Measurements from ENCODE around the gene BACE1-AS. TPM values are rescaled to one million over a fixed set of nuclear protein-coding genes. Genes with fewer than 3 reads are reported as not detected.

BACE1-AS gene
- polyA plus RNA-seq, 3 donors from 2014 or later: 0.67 TPM; not detected in 2

Other genes with a start within 250 kb of the BACE1-AS start
- 10 to 100 TPM in 2 of 3 donors, 1 to 10 TPM in 1; 3.7 to 26.2 (median 16.5) TPM for gene SIK3, start 192.9 kb upstream of the BACE1-AS start, polyA plus RNA-seq
- gene PAFAH1B2, start 147.1 kb upstream of the BACE1-AS start, polyA plus RNA-seq: 10 to 100 TPM; 16.0 to 23.7 (median 17.5) TPM
- 1 to 10 TPM; 1.6 to 4.7 (median 1.7) TPM for gene SIDT2, start 112.6 kb upstream of the BACE1-AS start, polyA plus RNA-seq
- gene TAGLN, start 92.0 kb upstream of the BACE1-AS start, polyA plus RNA-seq: under 1 TPM; 0.08 to 0.40 (median 0.09) TPM
- gene PCSK7, start 59.3 kb upstream of the BACE1-AS start, polyA plus RNA-seq: 10 to 100 TPM; 32.8 to 96.3 (median 38.8) TPM
- gene RNF214, start 58.7 kb upstream of the BACE1-AS start, polyA plus RNA-seq: 1 to 10 TPM; 5.3 to 9.8 (median 8.9) TPM
- gene BACE1, start 24.9 kb downstream of the BACE1-AS start, polyA plus RNA-seq: 1 to 10 TPM in 1 of 3 donors, under 1 TPM in 1, not detected in 1; 0.04 to 1.0 TPM
- 10 to 100 TPM in 2 of 3 donors, 1 to 10 TPM in 1; 5.6 to 20.5 (median 11.8) TPM for gene CEP164, start 36.5 kb downstream of the BACE1-AS start, polyA plus RNA-seq

Data from immature natural killer cell (primary cell).